ENCODE measurements around the gene MMP19.

Gene MMP19

DNA sequence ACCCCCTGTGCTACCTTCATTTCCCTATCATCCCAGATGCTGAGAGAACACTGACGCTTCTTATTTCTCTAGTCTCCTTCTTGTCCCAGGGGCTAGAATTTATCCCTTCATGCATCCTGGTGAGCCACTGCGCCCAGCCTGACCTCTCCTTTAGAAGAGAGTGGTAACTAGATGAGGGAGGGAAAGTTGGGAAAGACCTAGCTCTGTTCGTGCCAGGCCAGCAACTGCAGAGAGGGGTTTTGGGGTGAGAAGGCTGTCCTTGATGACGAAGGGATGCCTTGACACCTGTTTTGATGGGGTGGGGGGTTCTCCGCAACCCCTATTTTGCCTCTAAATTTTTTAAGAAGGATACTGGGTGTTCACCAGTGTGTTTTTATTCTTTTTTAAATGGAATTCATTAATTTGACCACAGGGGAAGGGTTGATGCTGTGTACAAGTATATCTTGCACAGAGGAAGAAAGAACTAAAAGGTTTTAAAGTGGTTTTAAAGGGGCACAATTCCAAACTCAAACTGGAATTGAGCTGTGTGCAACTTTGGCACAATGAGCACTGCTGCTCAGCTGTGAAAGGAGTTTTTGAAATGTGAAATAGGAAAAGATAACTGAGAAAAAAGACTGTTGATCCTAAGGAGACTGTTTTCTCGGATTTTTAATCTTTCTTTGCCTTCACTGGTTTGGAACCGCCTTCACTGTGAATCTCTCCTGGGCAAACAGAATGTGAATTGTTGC is 7.0 kb upstream of the MMP19 start:
- TF ChIP-seq GATA3 (IDR thresholded peaks at IDR 0.05; ENCODE audit: low read depth, low read length) (no peak), GATA2 (IDR thresholded peaks at IDR 0.05; ENCODE audit: low read depth, low read length) (no peak)

DNA sequence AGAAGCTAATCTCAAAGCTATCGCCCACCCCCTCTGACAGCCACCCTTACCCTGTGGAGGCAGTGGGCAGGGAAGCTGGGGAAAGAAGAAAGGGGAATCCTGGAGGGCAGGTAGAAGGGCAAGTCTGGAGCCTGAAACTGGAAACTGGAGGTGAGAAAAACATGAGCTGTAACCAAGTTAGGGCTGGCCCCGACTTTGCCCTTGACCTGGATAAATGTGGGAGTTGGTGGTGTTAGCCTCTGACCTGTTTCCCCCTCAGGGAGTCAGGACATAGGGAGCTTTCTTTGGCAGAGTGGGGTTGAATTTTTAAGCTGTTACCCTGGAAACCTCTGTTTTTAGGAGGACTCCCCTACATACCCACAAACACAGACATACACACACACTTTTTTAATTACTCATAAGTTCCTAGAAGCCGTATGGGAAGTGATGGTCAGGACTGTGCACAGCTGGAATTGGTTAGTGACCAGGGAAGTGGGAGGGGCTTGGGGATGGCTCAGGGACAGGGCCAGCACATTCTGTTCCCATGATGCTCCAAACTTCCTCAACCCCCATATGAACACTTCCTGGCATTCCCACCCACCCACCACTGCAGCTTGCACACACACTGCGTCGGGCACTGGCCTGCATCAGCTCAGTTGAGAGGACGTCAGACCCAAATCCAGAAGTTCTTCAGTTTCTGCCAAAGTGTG is 5.0 kb upstream of the MMP19 start:
- TF ChIP-seq GATA2 (IDR thresholded peaks at IDR 0.05; ENCODE audit: low read depth, low read length) (no peak), GATA3 (IDR thresholded peaks at IDR 0.05; ENCODE audit: low read depth, low read length) (no peak)

DNA sequence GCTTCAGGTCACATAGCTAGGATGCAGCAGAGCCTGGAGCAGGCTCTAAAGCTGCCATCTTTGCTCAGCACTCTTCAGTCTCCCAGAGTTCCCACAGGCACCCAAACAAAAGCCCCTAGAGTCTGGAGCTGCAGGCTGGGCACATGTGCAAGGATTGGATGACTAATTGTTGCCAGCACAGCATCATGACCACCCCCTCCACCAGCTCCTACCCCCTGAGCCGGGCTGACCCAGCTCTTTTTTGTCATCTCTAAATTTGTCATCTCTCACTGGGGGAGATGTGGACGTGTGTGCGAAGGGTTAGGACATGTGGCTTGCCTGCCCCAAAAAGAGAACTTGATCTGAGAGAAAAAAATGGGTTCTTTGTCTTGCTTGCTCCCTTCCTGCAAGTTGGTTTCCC is 4.3 kb upstream of the MMP19 start:
- no peak for TF ChIP-seq GATA3 (IDR thresholded peaks at IDR 0.05; ENCODE audit: low read depth, low read length)
- no peak for TF ChIP-seq GATA2 (IDR thresholded peaks at IDR 0.05; ENCODE audit: low read depth, low read length)

DNA sequence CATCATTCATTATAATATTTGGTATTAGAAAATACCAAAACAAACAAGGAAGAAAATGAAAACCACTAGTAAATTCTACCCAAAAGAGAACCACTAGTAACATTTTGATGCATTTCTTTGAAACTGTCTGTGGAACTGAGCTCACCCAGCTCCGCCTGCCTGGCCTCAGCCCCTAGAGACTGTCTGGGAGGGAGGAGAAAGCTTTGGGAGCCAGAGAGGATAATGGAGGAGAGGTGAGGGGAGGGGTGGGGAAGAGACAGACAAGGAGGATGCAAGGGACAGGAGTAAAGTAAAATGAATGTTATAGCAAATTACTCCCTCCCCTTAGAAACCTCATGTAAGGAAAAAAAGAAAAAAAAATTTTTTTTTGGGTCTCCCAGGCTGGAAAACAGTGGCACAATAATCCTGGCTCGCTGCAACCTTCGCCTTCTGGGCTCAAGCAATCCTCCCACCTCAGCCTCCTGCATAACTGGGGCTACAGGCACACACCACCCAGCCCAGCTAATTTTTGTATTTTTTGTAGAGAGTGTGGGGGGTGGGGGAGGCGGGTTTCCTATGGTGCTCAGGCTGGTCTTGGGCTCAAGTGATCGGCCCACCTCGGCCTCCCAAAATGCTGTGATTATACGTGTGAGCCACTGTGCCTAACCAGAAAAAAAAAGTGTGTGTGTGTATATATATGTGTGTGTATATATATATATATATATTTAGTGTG is 3.2 kb upstream of the MMP19 start:
- no peak for TF ChIP-seq GATA3 (IDR thresholded peaks at IDR 0.05; ENCODE audit: low read depth, low read length)
- TF ChIP-seq GATA2 (IDR thresholded peaks at IDR 0.05; ENCODE audit: low read depth, low read length) = no peak

DNA sequence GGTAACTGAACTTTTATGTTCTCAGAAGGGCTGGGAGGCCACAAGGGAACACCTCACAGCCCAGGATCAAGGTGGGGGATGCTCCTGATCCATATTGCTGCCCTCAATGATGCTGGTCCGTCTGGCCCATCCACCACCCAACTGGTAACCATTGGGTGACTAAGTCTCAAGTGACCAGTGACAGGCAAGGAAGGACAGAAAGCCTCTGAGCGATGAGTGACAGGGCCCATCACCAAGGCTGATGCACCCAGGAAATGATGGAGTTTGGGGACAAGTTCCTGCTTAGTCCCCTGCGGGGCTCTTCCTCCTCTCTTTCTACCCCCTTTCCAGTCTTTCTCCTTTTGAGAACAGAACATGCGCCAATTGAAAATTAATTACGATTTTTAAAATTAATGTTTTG is 2.6 kb upstream of the MMP19 start:
- TF ChIP-seq GATA3 (IDR thresholded peaks at IDR 0.05; ENCODE audit: low read depth, low read length) (no peak), GATA2 (IDR thresholded peaks at IDR 0.05; ENCODE audit: low read depth, low read length) (no peak)

DNA sequence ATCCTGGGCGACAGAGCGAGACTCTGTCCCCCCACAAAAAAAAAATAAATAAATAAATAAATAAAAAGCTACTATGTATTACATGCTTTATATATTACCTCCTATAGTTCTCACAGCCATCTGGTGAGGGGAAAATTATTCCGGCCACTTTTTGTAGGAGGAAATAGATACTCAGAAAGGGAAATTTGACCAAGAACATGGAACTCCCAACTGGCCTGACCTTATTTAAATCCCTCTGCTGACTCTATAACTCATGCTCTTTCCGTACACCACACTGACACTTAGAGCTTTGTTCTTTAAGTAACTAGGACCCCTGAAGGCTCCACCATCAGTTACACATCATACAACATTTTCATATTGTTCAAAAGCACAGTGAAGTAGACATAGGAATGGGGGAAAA is 2.2 kb upstream of the MMP19 start:
- no peak for TF ChIP-seq GATA2 (IDR thresholded peaks at IDR 0.05; ENCODE audit: low read depth, low read length)
- TF ChIP-seq GATA3 (IDR thresholded peaks at IDR 0.05; ENCODE audit: low read depth, low read length) = no peak

DNA sequence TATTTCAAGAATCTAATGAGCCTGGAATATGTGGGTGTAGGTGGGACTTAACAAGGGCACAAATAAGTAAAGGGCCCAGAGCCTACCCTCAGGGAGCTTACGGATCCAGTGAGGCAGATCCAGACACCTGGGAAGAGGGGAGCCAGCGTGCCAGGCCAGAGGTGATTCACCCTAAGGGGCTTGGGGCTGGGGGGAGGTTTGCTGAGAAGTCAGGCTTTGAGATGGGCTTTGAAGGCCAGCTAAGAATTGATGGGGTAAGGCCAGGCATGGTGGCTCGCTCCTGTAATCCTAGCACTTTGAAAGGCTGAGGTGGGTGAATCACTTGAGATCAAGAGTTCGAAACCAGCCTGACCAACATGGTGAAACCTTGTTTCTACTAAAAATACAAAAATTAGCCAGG is 695 bp upstream of the MMP19 start:
- TF ChIP-seq GATA2 (IDR thresholded peaks at IDR 0.05; ENCODE audit: low read depth, low read length) = no peak
- TF ChIP-seq GATA3 (IDR thresholded peaks at IDR 0.05; ENCODE audit: low read depth, low read length) = no peak

DNA sequence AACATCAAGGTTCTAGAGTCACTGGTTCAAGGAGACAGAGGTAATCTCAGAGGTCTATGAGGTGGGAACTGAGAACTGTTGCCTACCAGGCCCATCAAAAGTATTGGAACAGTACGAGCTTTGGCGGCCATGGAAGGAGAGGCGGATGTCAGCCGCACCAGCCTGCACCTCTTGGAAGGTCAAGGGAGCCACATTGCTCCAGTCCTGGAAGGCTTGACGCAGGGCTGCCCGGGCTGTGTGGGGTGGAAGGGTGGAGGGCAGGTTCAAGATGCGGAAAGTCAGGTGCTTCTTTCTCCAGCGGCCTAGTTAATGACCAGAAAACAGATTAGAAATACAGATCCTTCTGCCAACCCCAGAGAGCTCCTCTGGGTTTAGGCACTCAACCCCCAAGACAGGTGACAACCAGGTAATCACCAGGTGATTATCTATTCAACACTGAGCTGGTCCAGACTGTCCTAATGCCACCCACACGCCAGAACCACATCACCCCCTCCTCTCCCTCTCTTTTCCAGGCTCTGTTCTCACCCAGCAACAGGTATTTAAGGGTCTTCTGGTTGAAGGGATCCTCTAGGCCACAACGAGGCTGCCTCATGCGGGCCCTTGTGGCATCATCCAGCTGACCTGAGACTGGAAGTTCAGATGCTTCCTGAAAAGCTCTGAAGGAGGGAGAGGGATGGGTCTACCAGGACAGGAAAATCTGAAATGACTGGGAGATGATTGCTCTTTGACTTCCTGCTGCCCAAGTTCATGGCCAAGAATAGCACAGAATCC is 2.0 kb downstream of the MMP19 start:
- TF ChIP-seq GATA3 (IDR thresholded peaks at IDR 0.05; ENCODE audit: low read depth, low read length) (no peak), GATA2 (IDR thresholded peaks at IDR 0.05; ENCODE audit: low read depth, low read length) (no peak)

DNA sequence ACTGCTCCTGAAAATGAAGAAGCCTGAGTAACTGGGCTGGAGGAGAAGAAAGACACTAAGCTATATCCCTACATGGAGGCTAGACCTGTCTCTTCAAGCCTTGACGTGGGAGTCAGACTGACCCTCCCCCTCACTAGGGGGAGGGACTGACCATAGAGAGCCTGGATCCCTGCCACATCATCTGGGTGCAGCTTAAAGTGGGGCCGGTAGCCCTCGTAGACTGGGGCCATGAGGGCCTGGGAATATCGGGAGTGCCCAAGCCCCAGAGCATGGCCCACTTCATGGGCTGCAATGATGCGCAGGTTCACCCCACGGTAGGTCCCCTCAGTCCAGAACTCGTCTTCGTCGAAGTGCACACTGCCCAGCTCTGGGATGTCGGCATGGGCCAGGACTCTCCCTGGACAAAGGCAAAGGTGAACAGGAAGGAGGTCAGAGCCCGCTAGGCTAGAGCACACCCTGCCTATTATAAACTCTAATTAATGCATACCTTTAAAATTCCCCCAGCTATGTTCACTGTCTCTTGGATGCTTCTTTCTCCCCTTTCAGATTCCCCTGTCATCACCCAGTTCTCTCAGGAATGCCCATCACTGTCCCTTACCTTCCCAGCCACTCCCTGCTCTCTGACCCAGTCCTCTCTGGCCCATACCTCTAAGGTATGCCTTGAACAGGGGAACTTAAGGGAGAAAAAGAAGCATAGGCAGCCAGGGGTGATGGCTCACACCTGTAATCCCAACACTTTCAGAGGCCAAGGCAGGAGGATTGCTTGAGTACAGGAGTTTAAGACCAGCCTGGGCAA is 3.2 kb downstream of the MMP19 start:
- no peak for TF ChIP-seq GATA3 (IDR thresholded peaks at IDR 0.05; ENCODE audit: low read depth, low read length)
- no peak for TF ChIP-seq GATA2 (IDR thresholded peaks at IDR 0.05; ENCODE audit: low read depth, low read length)

DNA sequence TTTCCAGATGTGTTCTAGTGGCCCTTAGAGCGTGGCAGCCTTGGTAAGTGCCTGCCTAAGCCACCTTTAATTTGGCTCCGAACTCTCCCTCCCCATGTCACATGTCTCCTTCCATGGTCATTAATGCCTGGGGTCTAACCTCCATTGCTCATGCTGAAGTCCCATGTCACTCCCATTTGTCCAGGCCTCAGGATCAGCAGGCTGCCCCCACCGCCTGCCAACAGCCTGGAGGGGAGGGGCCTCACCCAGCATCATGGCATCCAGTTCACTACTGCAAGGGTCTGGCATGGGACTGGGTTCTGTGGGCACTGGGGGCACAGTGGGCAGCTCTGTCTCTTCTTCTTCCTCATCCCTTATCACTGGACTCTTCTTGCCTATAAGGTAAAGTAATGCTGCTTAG is 4.4 kb downstream of the MMP19 start:
- no peak for TF ChIP-seq GATA3 (IDR thresholded peaks at IDR 0.05; ENCODE audit: low read depth, low read length)
- no peak for TF ChIP-seq GATA2 (IDR thresholded peaks at IDR 0.05; ENCODE audit: low read depth, low read length)

DNA sequence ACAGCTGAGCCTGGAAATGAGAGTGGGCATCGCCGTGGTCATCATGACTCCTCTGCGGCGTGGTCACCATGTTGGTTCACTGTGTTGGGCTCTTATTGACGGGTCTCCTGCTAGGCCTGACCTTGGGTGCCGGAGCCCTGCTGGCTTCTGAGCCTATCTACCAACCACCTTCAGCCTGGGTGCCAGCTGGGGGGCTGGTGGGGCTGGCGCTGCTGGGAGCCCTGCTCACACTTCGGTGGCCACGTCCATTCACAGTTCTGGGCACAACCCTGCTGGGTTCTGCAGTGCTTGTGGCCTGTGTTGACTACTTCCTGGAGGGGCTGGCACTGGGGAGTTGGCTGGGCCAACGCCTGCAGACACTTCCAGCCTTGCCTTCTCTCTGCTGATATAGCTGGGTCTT is 9.7 kb downstream of the MMP19 start:
- TF ChIP-seq GATA3 (IDR thresholded peaks at IDR 0.05; ENCODE audit: low read depth, low read length) = no peak
- no peak for TF ChIP-seq GATA2 (IDR thresholded peaks at IDR 0.05; ENCODE audit: low read depth, low read length)

DNA sequence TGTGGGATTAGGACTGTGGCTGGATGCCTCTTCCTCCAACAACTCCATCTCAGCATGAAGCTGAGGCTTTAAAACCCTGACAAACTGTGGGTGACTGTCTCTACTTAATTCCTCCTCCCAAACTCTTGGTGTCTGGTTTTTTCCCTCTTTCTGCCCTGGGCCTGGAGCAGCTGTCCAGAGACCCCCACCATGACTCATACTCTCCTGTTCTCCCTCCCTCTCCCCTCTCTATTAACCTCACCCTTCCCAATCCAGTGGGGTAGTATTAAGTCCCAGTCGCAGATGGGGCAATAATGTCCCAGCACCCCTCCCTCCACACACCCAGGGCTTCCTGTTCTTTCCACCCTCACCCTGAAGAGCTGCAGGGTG is 11.3 kb downstream of the MMP19 start:
- TF ChIP-seq GATA2 (IDR thresholded peaks at IDR 0.05; ENCODE audit: low read depth, low read length) = no peak
- no peak for TF ChIP-seq GATA3 (IDR thresholded peaks at IDR 0.05; ENCODE audit: low read depth, low read length)
